HG03045 (cell line): ENCODE data around the gene EFNA2.

Source experiments
- ATAC-seq: cut with Tn5 transposase; IDR thresholded peaks from one replicate; pipeline ENCODE4 v1.9.1; 2021; ENCODE audit warnings: mild to moderate bottlenecking, moderate library complexity; ENCODE audit not compliant: unreplicated experiment

EFNA2 gene

DNA sequence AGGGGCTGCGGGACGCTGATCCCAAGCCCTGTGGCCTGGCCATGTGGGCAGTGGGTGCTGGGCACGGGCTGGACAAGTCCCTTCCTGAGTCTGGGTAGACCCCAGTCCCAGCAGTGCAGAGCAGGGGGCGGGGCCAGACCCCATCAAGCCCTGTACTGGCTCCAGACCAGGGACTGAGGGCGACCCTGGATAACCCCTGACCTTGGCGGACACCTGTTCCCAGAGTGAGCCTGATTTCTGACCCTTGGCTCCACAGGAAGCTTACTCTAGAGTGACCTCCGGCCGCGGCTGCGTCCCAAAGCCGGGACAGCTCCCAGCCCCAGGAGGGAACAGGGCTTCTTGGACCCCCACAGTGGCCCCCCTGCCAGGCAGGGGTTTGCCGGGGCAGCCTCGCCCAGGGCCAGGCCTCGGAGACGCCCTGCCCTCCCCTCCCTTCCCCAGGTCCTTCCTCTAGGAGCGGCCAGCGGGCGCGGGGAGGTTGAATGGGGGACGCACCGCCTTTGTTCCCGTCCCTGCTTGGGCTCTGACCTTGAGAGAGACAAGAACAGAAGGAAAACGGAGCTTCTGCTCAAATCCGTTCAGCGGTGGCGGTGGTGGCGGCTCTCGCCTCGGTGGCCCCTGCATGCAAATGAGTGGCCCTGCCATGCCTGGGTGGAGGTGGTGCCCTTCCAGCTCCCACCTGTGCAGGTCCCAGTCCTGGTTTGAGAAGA, 2.3 kb upstream of the EFNA2 start:
- ATAC-seq, result no peak

DNA sequence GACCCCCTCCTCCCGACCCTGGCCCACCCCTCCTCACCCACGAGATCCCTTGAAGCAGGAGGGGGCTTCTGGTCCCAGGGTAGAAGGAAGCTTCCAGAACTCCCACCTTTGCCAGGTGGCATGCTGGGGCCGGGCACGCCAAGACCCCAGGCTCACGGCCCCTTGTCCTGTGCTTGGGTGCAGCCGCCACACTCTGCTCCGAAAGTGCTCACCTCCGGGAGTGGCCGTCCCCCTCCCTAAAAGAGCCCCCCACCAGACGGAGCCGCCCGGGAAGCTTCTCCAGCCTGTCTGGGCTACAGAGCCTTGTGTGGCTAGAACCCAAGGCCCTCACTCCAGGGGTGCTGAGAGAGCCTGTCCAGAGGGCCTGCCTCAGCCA, 1.8 kb upstream of the EFNA2 start:
- ATAC-seq, result no peak

DNA sequence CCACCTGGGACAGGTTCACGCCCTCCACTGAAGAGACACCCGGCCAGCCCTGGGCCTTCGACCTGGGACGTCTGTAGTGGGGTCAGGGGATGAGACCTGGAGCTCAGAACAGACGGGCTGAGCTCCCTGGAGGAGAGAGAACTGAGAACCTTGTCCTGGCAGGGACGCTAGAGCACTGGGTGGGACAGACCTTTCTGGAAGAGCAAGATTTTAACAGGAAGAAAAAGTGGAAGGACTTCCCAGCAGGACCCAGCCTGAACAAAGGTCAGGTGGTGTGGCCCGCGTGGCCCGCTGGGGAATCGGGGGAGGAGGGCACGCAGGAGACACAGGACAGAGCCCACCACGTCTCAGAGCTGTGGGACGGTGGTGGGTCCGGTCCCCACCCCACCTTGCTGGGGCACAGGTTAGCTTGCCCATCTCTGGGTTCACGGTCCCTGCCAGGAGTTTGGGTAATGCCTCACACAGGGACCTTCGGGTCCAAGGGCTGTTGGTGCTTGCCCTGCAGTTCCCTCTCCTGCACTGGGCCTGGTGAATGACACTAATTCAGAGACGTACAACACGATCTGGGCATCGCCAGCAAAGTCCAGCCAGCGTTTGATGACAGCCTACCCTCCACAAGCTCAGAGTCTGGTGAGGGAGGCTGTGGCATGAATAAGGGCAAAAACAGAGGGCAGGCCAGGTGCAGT, 1.2 kb upstream of the EFNA2 start:
- no peak for ATAC-seq

DNA sequence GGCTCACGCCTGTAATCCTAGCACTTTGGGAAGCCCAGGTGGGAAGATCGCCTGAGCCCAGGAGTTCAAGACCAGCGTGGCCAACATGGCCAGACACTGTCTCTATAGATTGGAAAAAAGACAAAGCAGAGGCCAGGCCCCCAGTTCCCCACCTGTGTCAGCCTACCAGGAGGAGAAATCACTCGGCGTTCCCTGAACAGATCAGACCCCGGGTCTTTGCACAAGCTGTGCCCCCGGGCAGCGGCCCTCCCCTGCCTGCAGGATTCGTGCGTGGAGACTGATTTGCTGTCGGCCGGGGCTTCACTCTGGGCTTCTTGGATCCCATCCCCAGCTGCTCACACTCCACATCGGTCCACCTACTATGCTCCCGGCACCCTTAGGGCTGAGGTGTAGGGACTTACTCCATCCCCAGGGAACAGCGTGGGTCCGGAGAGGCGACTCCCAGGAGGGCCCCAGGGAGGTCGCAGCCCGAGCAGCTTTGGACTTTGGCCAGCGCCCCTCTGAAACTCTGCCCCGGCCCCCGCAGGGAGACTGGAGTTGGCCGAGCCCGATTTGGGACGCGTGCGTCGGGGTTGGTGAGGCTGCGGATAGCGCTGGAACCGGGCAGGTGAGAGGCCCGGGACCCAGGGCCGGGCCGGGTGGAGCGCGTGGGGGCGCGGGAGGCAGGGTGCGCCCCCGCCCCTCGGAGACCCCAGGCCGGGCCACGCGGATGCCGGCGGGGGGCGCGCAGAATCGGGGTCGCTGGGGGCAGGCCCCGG, 515 bp upstream of the EFNA2 start:
- ATAC-seq, result no peak

DNA sequence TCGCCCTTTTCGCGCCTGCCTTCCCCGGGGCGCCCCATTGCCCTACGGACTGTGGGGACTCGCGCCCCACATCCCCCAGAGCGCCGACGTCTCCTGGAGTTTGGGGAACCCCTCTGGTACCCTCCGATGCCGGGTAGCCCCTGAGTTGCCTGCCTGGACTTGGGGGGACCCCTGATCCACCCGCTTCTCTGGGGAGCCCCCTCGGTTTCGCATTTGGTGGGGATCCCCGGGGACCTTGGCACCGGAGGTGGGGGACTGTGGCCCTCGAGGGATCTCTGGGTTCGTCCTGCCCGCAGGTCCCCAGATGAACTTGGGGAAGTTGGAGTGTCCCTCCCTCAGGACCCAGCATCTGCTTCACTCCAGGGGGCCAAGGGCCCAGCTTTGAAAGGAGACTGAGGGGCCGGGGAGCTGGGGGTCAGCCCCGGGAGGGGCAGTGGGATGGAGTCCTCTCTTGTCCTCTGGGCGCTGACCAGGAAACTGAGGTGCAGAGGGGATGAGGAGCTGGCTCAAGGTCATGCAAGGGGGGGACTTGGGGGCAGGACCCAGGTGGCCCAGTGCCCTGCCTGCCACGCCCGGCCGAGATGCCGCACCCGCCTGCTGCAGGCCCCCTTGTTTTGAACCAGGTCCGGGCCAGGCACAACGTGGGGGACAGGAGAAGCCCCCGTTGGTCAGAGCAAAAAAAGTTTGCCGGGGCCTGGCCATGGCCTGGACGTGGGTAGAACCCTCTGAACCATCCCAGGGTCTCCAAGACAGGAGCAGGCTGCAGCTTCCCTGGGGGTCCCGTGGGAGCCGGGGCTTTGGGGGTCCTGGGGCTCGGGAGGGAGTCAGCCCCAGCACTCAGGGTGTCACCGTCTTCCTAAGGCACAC, 1.0 kb downstream of the EFNA2 start:
- no peak for ATAC-seq

DNA sequence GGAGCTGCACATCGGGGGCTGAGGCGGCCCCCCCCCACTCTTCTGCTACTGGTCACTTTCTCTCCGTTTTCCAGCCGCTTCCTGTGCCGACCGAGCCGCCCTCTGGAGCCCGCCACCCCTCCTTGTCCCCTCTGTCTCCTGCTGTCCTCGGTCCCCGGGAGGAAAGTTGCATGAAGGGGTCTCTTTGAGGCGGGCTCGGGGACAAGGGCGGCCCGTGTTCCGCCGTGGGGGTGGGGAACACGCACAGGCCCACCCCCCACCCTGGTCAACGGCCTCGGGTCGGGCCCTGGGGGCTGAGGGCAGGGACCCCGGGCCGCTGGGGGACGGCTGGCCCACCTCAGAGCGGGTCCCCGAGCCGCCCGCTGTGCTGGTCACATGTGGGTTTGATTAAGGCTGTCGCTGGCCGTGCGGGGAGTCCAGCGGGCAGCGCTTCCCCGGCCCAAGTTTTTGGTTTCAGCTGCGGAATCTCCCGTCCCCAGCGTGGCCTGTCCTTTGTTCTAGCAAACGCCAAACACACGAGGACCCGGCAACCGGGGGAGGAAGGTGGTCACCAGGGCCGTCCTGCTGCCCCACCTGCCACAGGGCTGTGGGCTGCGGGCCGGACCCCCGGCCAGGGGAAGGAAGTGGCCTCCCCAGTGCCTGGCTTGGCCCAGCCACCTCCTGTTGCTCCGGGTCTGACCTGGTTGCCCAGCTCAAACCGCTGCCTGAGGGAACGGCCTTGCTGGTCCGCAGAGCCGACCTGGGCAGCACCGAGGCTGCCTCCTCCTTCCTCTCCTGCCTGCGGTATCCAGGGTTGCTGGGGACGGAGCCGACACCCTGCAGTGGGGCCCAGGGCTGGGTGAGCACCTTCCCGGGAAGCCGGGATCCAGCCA, 1.9 kb downstream of the EFNA2 start:
- no peak for ATAC-seq

DNA sequence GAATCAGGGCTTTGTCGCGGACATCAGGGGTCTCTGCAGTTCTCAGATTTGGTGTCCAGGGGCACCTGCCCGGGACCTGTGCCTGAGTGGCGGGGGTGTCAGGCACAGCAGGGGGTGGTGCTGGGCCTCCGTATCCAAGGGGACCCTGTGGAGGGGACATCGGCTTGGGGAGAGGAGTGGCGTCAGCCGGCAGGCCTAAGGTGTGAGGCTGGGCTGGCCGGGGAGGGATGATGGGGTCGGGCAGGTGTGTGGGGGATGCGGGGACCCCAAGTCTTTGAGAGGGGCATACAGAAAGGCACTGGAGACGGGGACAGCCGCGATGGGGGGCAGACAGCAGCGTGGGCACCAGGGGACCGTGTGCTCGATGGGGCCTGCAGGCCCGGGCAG, 2.5 kb downstream of the EFNA2 start:
- no peak for ATAC-seq

DNA sequence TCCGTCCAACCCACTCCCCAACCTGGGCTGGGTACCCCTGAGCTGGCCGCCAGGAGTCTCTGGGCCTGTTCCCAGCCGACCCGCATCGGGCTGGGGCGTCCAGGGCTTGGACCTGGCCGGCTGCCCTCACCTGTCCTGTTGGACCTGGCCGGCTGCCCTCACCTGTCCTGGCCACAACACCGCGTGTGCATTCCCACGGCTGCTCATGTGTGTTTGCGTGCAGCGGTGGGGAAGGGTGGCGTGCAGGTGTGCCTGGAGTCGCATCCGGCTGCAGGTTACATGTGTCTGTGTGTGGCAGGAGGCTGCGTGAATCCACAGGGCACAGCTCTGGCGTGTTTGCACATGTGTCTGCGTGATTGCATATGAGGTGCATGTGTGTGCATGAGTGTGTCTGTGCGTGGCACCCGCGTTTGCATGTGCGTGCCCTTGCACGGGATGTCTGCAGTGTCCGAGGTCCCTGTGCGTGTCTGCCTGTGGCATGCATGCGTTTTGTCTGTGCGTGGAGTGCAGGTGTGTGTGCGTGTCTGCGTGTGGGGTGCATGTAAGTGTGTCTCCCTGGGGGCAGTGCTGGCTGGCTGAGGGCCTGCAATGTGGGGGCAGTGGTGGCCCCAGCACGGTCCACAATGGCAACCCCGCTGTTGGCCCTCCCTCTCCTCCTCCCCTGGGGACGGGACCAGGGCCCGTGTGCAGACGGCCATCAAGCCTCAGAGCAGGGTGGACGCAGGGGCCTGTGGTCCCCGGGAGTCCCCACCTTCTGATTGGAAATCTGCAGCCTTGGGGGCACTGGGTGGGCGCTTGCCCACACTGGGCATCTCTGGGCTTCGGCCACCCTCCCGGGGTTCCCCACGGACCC, 3.4 kb downstream of the EFNA2 start:
- ATAC-seq, result no peak

DNA sequence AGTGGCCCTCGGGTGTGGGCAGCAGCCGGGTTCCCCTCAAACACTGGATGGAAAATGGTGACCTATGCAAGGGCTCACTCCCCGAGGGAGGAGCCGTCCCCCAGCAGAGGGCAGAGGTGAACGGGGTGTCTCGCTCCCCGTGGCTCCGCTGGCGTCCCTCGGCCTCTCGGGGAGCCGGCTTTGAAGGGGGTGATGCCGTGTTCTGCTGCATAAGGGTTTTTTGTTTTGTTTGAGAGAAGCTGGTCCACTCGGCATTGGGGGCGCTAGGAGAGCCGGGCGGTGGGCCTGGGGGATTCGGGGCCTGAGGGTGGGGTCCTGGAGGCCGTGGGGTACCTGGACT, 4.0 kb downstream of the EFNA2 start:
- ATAC-seq, result no peak

DNA sequence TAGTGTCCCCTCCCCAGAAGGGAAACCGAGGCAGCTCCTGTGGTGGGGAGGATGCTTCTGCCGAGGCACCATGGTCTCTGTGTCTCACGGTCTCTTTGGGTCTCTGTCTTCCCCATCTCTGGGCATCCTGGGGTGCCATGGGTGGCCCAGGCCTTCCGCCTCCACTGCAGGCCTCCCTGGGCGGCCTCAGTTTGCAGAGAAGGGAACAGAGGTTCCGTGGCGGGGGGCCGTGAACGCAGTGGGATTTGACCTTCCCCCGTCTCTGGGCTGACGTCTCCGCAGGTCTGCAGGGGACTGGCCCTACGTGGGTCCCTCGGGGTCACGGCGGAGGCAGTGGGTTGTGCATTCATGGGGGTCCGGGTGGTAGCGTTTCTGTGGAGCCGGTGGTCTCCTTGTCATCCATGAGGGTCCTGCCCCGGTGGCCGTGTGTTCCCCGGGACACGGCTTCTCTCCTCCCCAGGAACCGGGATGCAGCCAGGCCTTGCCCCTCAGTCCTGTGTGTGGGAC, 4.6 kb downstream of the EFNA2 start:
- ATAC-seq, result no peak

DNA sequence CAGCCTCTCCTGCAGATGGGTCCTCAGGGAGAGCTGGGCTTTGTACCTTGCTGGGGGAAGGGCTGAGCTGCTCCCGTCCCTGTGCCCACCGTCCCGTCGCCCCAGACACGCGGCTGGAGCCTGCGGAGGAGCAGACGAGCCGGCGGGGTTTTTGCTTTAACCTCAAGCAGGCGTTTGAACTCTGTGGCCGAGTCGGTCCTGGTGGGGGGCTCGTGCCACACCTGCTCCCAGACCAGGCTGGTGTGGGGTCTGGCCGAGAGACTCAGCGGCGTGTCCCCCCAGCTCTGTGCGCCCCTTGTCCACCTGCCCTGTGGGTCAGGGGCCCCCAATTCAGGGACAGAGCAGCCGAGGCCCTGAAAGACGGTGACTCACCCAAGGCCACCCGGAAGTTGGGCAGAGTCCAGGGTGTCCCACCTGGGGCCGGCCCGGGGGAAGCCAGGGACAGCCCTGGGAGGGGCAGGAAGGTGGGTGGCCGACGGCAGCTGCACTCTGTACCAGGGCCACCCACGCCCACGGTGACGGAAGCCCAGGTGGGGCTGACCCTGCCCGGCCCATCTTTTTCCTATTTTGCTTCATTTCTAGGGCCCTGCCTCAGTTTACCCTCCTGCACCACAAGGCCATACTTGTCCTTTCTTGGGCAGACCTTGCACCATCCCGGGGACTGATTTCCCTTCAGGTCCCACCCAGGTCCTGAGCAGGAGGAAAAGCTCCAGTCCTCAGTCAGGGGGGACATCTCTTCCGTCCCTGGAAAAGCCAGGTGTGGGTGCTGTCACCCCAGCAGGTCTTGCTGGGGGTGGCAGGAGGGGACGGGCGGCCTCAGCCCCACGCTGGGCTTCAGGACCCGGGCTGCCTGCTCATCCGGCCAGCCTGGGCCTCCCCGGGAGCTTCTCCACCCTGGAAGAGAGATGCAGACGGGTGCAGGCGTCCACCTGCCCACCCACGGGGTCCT, 5.3 kb downstream of the EFNA2 start:
- ATAC-seq, result no peak

DNA sequence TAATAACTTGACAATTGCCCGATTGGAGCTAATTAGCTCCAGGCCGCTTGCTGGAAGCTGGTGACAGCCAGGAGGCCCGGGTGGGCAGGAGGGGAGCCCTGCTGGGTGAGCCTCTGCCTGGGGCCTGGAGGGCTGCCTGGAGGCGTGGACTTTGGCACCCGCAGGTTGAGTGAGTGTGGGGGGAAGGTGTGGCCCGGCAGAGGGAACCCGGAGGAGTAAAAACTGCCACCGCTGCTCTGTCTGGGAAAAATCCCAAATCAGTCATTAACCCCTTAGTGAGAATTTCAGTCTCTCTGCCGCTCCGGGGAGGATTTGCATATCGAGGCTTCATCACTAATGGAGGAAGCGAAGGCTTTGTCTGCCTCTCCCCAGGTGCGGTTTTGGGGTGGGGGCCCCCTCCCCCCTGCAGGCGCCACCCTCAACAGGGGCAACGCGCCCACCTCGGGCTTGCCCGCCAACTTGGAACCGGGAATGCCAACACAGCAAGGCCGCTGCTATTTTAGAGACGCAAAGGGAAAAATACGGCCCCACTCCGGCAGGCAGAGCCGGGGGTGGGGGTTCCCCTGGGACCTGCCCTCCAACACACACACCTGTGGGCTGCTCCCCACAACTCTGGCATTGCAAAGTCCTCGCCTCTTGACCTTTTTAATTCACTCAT, 6.2 kb downstream of the EFNA2 start:
- no peak for ATAC-seq

DNA sequence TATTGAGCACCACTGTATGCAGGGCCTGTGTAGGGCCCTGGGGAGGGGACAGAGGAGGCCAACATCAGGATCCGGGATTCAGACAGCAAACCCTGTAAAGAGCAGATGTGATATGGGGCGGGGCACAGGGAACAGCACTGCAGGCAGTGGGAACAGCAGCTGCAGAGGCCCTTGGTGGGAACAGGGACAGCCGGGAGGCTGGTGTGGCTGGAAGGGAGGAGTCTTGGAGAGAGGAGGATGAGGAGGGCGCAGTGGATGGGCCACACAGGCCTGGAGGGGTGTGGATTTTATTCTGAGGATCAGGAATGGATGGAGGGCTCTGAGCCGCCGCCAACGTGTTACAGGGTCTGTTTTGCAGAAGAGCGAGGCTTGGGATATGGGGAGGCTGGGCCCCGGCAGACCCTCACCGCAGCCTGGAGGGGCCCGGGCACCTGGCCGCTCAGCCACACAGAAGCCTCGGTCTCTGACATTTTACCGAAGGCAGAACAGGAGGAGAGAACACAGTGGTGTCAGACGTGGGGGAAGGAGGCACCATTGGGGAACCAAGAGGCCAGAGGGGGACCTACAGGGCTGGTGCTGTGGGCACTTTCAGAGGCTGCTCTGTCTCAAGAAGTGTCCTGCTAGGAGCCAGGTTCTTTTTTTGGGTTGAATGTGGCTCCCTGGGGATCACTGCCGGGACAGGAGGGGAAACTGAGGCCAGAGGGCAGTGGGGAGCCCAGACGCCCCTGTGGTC, 6.9 kb downstream of the EFNA2 start:
- no peak for ATAC-seq

DNA sequence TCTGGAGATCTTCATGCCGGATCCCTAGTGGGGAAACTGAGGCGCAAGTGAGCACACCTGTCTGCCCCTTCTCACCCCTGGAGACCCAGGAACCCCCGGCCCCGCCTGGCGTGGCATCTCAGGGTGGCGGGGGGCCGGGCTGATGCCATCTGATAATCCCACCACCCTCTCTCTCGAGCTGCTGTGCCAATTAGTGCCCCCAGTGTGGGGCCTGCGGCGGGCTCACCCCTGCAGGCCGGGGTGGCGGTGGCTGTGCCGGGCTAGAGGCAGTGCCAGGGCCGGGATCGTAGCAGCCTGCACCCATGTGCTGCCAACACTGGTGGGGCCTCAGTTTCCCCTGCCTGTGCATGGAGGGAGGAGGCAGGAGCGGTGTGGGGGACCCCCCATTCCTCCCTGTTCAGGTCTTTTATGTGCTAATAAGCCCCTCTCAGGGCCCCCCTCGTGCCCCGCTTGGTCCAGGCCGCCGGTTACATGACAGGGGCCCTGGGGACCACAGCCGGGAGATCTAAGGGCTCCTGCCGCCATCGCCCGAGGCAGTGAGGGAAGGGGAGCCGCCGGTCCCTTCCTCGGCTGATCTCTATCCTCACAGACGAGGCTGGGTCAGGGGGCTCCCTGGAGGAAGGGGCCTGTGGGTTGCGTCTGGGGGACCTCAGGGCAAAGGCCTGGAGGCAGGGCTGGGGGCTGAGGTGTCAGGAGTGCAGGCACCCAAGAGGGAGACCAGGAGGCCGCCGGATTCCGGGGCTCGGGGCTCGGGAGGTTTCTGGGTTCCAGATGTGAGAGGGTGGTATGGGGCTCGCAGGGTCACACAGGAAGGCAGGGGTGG, 8.3 kb downstream of the EFNA2 start:
- no peak for ATAC-seq

DNA sequence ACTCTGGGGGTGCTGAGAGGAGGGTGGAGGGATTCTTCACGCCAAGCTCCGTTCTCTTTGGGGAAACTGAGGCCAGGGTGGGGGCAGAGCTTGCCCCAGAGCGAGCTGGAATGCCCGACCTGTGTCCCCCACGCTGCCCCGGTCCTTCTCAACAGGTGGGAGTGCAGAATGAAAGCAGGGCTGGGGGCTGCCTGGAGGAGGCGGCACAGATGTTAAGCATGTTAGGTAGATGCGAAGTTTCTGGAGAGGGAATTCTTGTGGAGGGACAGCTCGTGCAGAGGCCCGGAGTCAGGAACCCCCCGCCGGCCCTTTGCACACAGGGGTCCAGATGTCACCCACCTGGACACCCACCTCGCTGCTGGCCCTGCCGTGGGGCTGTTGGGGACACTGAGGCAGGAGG, 9.0 kb downstream of the EFNA2 start:
- no peak for ATAC-seq
